Stimulated activated CD4-positive, alpha-beta T cell treated with anti-CD3 and anti-CD28 coated beads, Interleukin-1b, Interleukin-23, amount 100 ng/mL, for 48 hours (primary cell): Measurements from ENCODE around the gene KRT16.
"Not testable (repeated sequence)": the region's sequence is repeated elsewhere in the genome, so short reads cannot be mapped to it uniquely, and the experiment has no call there.

ENCODE experiments used
- DNase-seq: peaks from one replicate; pipeline ENCODE4 v3.0.0-alpha.2; 2020

KRT16 gene

DNA sequence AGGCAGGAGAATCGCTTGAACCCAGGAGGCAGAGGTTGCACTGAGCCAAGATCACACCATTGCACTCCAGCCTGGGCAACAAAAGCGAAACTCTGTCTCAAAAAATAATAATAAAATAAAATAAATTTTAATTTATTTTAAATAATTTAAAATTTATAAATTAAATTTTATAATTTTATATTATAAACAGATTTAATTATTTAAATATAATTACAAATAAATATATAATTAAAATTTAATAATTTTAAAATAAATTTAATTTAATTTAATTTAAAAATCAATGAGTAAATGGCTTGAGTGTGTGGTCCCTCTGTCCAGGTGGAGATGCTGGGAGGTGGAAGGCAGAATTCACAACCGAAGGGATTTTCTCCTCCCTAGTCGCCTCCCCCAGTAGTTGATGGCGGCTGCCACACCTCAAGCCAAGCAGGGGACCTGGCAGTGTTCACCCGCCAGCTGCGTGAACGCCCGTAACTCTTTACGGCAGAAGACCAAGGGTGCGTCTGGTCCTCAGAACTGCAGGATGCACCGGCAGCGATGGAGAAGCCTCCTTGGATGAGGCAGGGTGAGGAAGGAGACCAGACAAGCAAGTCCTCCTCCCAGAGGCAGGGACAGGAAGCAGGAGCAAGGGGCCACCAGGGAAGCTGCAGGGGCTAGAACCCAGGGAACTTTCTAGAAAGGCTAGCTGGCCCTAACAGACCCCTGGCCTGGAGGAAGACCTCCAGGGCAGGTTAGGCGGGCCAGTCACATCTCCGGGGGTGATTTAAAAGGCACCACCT, 34.7 kb upstream of the KRT16 start:
- no peak for DNase-seq

DNA sequence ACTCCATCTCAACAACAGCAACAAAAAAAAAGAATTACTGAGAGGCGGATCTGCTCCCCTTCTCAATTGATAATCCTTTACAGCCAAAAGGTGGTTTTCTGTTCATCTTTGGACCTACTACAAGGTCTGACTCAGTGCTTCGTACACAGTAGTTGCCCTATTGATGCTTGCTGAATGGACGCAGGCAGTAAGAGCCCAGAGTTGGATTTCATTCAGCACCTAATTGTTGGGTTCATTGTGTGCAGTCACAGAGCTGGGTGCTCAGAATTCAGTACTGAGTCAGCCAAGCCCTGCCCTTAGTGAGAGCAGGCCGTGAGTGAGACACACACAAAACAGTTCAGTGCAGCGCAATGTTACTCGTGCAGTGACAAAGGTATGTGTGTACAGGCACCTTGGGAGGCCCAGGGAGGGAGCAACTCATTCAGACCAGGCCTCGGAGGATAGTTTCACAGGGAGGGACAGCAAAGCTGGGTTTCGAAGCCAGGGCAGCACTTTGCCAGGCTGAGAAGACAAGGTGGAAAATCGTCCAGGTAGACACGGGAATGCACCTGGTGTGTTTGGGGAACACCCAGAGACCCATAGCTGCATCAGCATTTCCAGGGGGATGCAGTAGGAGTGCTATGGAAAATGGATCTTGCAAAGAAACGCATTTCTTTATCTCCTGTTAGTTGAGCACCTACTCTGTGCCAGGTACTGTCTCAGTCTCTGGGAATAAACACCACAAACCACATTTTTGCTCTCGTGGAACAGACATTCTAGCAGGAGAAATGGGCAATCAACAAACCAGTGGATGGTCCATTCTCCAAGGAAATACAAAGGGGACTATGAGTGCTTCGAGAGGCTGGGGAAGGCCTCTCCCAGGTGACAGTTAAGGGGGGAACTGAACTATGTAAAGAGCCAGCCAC, 29.9 kb upstream of the KRT16 start:
- no peak for DNase-seq

DNA sequence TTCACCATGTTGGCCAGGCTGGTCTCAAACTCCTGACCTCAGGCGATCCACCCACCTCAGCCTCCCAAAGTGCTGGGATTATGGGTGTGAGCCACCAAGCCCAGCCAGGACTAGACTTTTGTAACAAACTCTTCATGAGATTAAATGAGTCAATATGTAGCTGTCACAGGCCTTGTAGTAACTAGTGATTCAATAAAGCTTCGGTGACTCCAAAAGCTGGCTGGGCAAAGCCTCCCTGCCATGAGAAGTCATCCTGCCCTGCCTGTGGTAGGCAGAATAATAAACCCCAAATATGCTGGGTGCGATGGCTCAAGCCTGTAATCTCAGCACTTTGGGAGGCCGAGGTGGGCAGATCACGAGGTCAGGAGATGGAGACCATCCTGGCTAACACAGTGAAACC, 28.0 kb upstream of the KRT16 start:
- not testable (repeated sequence) for DNase-seq

GRCh38 chr17:41639492-41640473, 27.2 kb upstream of the KRT16 start:
- no peak for DNase-seq

- no peak for DNase-seq
These were observed 26.4 kb upstream of the KRT16 start for GRCh38 chr17:41638941-41639340.

DNA sequence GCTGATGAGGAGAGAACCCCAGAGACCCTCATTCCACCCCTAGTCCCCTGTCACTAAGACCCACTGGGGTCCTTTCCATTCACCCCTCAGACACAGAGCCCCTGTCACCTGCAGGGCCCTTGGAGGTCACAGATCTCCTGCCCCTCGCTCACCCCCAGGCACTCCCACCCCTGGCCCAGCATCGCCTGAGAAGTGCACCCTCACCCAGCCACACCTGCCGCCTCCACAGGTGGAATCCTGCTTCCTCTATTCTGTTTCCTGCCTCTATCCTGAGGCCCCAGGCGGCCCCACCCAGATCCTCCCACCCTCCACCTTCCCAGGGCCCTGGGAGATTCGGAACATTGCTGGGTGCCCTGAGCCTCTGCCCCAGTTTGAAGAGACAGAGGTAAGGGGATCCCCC, 25.6 kb upstream of the KRT16 start:
- no peak for DNase-seq

- DNase-seq: no peak
These were observed 24.1 kb upstream of the KRT16 start for GRCh38 chr17:41636652-41637051.

DNA sequence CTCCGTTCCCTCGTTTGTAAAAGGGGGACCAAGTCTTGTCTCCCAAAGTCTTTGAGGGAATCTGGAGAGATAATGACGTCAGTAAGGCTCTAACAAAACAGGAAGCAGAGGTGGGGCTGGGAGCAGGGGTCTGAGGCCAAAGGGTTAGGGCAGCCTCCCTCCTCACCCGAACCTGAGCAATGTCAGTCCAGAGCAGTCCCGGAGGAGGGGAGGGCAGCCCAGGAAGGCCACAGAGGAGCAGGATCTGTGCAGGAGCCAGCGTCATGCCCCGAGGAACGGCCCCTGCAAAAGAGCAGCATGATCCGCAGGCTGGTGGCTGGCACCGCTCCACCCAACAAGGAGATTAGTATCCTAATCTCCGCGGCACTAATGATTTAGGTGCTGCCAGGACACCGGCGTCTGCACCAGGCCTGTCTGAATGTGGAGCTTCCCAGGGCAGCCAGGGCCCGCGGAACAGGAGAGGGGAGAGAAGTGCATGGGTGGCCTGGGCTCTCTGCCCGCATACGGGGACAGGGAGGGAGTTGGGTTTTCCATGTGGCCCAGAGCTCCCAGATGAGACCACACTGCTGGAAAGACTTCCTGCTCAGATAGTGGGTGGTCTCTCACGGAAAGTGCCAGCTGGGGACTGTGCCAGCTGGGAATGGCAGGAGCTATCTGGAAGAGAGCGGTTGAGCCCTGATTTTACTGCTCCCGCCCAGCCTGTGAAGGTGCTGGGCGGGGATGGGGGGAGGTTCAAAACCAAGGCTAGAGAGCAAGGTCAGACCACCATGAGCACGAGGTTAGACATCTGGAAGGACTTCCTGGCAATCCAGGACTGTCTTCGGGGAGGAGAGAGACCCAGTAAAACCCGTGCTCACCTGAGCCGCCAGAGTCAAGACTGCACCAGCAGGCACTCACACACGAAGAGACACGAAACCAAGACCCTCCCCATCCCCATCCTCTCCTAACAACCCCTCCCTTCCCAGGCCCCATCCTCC, 22.8 kb upstream of the KRT16 start:
- DNase-seq: no peak

GRCh38 chr17:41634639-41635038, 22.1 kb upstream of the KRT16 start:
- DNase-seq: no peak

GRCh38 chr17:41633556-41634199, 21.1 kb upstream of the KRT16 start:
- no peak for DNase-seq

- DNase-seq: no peak
These were observed 20.0 kb upstream of the KRT16 start for GRCh38 chr17:41632482-41633105.

- DNase-seq: no peak
These were observed 19.3 kb upstream of the KRT16 start for GRCh38 chr17:41631898-41632285.

- no peak for DNase-seq
These were observed 18.7 kb upstream of the KRT16 start for GRCh38 chr17:41631025-41631897.

DNA sequence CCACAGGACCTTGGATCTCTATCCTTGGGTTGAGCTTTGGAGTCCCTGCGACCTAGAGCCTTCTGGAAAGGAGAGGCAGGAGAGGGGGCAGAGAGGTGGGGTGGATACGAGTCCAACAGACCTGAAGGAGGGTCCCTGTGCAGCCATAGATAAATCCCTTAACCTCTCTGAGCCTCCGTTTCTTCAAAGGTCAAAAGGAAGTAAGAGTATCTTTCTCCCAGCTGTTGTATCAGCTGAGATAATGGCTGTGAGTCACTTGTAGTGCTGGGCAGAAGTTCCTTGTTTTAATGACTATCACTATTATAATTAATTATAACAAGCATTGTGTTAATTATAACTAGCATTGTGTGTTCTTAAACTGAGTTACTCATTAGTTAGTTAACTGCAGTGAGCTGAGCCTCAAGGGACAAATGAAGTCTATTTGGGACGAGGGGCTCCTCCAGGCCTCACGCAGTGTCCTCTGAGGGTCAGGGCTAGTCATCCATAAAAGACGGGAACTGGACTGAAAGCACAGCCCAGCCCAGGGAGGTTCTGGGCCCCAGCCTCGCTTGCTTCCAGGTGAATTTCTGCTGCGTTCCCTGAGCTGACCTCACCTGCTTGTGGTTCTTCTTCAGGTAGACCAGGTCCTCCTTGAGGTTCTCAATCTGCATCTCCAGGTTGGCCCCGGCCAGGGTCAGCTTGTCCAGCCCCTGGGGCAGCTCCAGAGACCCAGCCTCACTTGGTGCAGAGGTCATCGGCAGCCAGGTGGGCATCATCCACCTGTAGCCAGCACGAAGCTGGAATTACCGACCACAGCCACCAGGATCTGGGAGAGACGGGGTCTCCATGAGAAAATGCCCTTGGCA, 17.5 kb upstream of the KRT16 start:
- DNase-seq: no peak

DNA sequence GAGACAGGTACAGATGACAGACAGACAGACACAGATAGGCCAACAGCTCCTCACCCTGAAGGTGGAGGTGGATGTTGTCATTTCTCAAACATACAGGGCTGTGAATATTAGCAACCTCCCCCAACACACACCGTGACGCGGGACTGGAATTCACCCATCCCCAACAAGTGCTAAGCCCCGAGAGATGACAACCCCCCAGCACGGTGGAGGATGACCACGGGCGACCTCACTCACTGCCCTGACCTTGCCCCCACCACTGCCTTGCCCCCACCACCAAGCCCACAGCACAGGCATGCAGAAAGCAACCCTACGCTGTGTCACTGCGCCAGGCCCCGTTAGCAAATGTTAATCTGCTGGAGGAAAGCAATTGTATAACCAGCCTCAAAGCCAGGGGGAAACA, 16.7 kb upstream of the KRT16 start:
- DNase-seq: no peak

DNA sequence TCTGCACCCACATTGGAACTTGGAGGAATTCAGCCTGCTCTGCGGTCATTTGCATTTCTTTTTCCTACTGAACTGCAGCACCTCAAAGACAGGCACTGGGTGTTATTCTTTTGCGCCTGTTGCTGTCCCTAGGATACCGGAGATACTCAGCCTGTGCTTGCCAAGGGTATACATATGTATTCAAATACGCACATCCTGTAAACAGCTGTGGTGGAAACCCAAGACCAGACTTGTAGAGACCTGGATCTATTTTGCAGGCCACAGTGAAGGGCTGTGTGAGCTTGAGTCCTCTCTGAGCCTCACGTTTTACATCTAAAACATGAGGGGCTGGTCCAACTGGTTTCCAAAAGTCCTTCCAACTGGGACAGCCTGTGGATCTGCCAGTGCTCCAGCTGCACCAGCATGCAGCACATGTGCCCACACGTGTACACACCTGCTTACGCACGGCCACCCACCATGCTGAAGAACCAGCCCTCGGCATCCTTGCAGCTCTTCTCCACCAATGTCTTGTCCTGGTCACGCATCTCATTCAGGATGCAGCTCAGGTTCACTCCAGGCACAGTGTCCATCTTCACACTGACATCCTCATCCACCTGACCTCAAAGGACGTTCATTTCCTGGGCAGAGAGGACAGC, 16.2 kb upstream of the KRT16 start:
- not testable (repeated sequence) for DNase-seq

GRCh38 chr17:41628073-41628370, 15.5 kb upstream of the KRT16 start:
- not testable (repeated sequence) for DNase-seq
